Measurements from ENCODE around the gene USP3. TPM values are rescaled to one million over a fixed set of nuclear protein-coding genes. Genes with fewer than 3 reads are reported as not detected.

Gene USP3
- total RNA-seq, 1 donor from 2014 or later: 17.2 TPM

- intact Hi-C loops (cut with micrococcal nuclease): no loop called here
- peaks cover 21% of the 10 kb centered on the region for H3K4me1 ChIP-seq
- H3K27me3 ChIP-seq (ENCODE audit: low read depth): no peaks in the 10 kb centered on the region
- H3K27ac ChIP-seq (replicated peaks): no peak overlapping the region
- peaks cover 28% of the 10 kb centered on the region for H3K36me3 ChIP-seq
- DNase-seq: no peak
- H3K4me3 ChIP-seq: no peak overlapping the region
- H3K9me3 ChIP-seq (replicated peaks): no peaks in the 10 kb centered on the region
- no peak for TF ChIP-seq CTCF (IDR thresholded peaks at IDR 0.05; ENCODE audit: borderline replicate concordance)
These were observed 31.3 kb downstream of the USP3 start for GRCh38 chr15:63535689-63536088.

DNA sequence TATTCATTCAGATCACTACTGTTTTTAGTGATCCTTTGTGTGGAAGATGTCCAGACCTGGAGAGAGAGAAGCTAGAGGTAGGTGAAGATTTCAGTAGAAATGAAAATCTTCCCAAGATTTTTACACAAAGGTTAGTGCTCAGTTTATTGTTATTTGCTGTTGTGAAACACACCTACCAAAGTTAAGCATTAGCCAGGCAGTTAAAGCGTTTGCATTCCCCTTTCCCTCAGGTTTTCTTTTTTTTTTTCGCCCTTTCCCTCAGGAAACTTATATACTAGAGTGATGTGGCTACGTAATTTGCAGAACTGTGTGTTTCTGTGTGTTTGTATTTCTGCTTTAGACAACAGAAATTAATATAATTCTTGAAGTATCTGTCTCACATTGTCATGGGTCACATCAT, 34.5 kb downstream of the USP3 start:
- H3K9me3 ChIP-seq (replicated peaks): no peaks in the 10 kb centered on the region
- peaks cover 18% of the 10 kb centered on the region for H3K4me1 ChIP-seq
- TF ChIP-seq CTCF (IDR thresholded peaks at IDR 0.05; ENCODE audit: borderline replicate concordance): no peak
- intact Hi-C loops (cut with micrococcal nuclease): no loop called here
- H3K27me3 ChIP-seq (ENCODE audit: low read depth): no peaks in the 10 kb centered on the region
- DNase-seq: no peak
- no peak overlapping the region for H3K4me3 ChIP-seq
- H3K36me3 ChIP-seq: peaks cover 28% of the 10 kb centered on the region
- H3K27ac ChIP-seq (replicated peaks): no peak overlapping the region

- intact Hi-C loops (cut with micrococcal nuclease): no loop called here
- Histone ChIP-seq H3K36me3 (peaks cover 28% of the 10 kb centered on the region), H3K4me3 (no peak overlapping the region), H3K4me1 (peaks cover 25% of the 10 kb centered on the region), H3K9me3 (replicated peaks) (no peaks in the 10 kb centered on the region), H3K27ac (replicated peaks) (no peak overlapping the region), H3K27me3 (ENCODE audit: low read depth) (no peaks in the 10 kb centered on the region)
- DNase-seq: no peak
- TF ChIP-seq CTCF (IDR thresholded peaks at IDR 0.05; ENCODE audit: borderline replicate concordance): no peak
These were observed 35.1 kb downstream of the USP3 start for GRCh38 chr15:63539521-63539920.

DNA sequence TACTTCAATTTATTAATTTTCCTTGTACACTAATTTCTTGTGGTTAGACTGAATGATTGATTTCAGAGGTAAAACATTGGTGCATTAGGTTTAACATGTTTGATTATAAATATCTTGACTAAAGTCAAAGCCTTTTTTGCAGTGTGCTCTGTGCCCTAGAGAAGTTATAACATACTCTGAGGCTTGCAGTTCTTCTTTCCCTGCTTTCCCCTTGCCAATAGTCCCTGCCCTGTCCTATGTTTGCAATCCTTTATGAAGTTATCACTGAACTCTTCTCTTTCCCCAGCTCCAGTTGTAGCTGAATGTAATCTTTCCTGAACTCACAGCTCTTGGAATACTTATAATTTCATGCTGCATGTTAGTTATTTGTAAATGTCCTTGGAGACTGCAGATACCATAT, 35.6 kb downstream of the USP3 start:
- H3K9me3 ChIP-seq (replicated peaks): no peaks in the 10 kb centered on the region

GRCh38 chr15:63540449-63540848, 36.1 kb downstream of the USP3 start:
- TF ChIP-seq CTCF (IDR thresholded peaks at IDR 0.05; ENCODE audit: borderline replicate concordance): no peak
- intact Hi-C loops (cut with micrococcal nuclease): no loop called here
- Histone ChIP-seq H3K27me3 (ENCODE audit: low read depth) (no peaks in the 10 kb centered on the region), H3K9me3 (replicated peaks) (no peaks in the 10 kb centered on the region), H3K27ac (replicated peaks) (no peak overlapping the region), H3K4me3 (no peak overlapping the region), H3K36me3 (peaks cover 28% of the 10 kb centered on the region), H3K4me1 (peaks cover 26% of the 10 kb centered on the region)
- DNase-seq: no peak

More for the DNA sequence above, 35.6 kb downstream of the USP3 start:
- intact Hi-C loops (cut with micrococcal nuclease): no loop called here
- no peak for DNase-seq
- TF ChIP-seq CTCF (IDR thresholded peaks at IDR 0.05; ENCODE audit: borderline replicate concordance): no peak
- no peaks in the 10 kb centered on the region for H3K27me3 ChIP-seq (ENCODE audit: low read depth)
- no peak overlapping the region for H3K27ac ChIP-seq (replicated peaks)
- H3K36me3 ChIP-seq: peaks cover 28% of the 10 kb centered on the region
- no peak overlapping the region for H3K4me3 ChIP-seq
- H3K4me1 ChIP-seq: peaks cover 28% of the 10 kb centered on the region

Data from left ventricle myocardium inferior (tissue), 1 donor.